MM.1S (cell line): ENCODE data around the gene SIRPB2.

ENCODE experiments used
- EZH2 ChIP-seq: fragments of 300-600 bp; sonication (generic); optimal IDR thresholded peaks from 2 replicates; pipeline ENCODE3; 2017; ENCODE audit warnings: low read depth, mild to moderate bottlenecking, antibody characterized with exemption, low read length, mixed read lengths
- TF ChIP-seq, protein P1 (sequence below): fragments of 300-600 bp; sonication (generic); IDR thresholded peaks from 2 replicates; pipeline ENCODE4 v1.5.1; 2016; ENCODE audit warnings: antibody characterized with exemption, low read length, mixed read lengths

DNA sequence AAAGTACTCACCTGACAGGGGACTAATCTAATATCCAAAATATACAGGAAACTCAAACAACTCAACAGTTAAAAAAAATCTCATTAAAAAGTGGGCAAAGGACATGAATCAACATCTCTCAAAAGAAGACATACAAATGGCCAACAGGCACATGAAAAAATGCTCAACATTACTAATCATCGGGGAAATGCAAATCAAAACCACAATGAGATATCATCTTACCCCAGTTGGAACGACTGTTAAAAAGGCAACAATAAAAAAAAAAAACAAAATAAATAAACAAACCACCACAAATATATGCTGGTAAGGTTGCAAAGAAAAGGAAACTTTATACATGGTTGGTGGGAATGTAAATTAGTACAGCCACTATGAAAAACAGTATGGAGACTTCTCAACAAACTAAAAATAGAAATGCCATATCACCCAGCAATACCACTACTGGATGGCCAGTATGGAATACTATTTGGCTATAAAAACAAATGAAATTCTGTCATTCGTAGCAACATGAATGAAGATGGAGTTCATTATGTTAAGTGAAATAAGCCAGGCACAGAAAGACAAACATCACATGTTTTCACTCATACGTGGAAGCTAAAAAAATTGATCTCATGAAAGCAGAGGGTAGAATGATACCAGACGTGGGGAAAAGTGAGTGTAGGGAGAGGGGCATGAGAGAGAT lies 6.6 kb downstream of the SIRPB2 start:
- TF ChIP-seq, protein P1, sequence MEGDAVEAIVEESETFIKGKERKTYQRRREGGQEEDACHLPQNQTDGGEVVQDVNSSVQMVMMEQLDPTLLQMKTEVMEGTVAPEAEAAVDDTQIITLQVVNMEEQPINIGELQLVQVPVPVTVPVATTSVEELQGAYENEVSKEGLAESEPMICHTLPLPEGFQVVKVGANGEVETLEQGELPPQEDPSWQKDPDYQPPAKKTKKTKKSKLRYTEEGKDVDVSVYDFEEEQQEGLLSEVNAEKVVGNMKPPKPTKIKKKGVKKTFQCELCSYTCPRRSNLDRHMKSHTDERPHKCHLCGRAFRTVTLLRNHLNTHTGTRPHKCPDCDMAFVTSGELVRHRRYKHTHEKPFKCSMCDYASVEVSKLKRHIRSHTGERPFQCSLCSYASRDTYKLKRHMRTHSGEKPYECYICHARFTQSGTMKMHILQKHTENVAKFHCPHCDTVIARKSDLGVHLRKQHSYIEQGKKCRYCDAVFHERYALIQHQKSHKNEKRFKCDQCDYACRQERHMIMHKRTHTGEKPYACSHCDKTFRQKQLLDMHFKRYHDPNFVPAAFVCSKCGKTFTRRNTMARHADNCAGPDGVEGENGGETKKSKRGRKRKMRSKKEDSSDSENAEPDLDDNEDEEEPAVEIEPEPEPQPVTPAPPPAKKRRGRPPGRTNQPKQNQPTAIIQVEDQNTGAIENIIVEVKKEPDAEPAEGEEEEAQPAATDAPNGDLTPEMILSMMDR: no peak
- TF ChIP-seq EZH2: no peak
